OCI-LY1 (cell line): ENCODE measurements around the gene MYCL.

Experiments
- H2AFZ ChIP-seq: fragments of 200-600 bp; sonication (generic), shearing (Covaris generic); 2 replicates; pipeline ENCODE4 v1.6.0; 2014; ENCODE audit warnings: antibody characterized with exemption, mild to moderate bottlenecking, low read length
- H3F3A ChIP-seq: fragments of 200-600 bp; sonication (generic), shearing (Covaris generic); 2 replicates; pipeline ENCODE4 v1.6.0; 2014; ENCODE audit warnings: mild to moderate bottlenecking, antibody characterized with exemption, low read length, moderate library complexity; ENCODE audit not compliant: insufficient read depth
- H3K27ac ChIP-seq: fragments of 200-600 bp; sonication (generic); 2 replicates; pipeline ENCODE4 v1.5.1; 2014; ENCODE audit warnings: low read length, mixed run types, mild to moderate bottlenecking, low read depth; ENCODE audit not compliant: poor library complexity, severe bottlenecking
- H3K27me3 ChIP-seq: fragments of 200-600 bp; sonication (generic); 2 replicates; pipeline ENCODE4 v1.6.0; 2014; ENCODE audit warnings: antibody characterized with exemption, mild to moderate bottlenecking, low read length, moderate library complexity; ENCODE audit not compliant: insufficient read depth
- H3K36me3 ChIP-seq: fragments of 200-600 bp; sonication (generic); 2 replicates; pipeline ENCODE4 v1.6.1; 2014; ENCODE audit warnings: mild to moderate bottlenecking, antibody characterized with exemption, low read length, moderate library complexity, mixed read lengths; ENCODE audit not compliant: insufficient read depth
- H3K4me1 ChIP-seq: fragments of 200-600 bp; sonication (generic); 2 replicates; pipeline ENCODE4 v1.5.1; 2014; ENCODE audit warnings: mild to moderate bottlenecking, low read length, moderate library complexity; ENCODE audit not compliant: insufficient read depth, severe bottlenecking
- H3K4me2 ChIP-seq: fragments of 200-600 bp; sonication (generic), shearing (Covaris generic); 2 replicates; pipeline ENCODE4 v1.6.1; 2014; ENCODE audit warnings: low read length
- H3K4me3 ChIP-seq: fragments of 200-600 bp; sonication (generic); 2 replicates; pipeline ENCODE4 v1.5.1; 2014; ENCODE audit warnings: low read length, low read depth, mild to moderate bottlenecking, mixed read lengths; ENCODE audit not compliant: poor library complexity, severe bottlenecking
- H3K79me2 ChIP-seq: fragments of 200-600 bp; shearing (Covaris generic); 2 replicates; pipeline ENCODE4 v1.6.1; 2016; ENCODE audit warnings: mixed run types, low read length, mixed read lengths; ENCODE audit not compliant: insufficient read depth
- H3K9ac ChIP-seq: fragments of 200-600 bp; sonication (generic), shearing (Covaris generic); 2 replicates; pipeline ENCODE4 v1.6.1; 2014; ENCODE audit warnings: mild to moderate bottlenecking, low read length, mixed read lengths
- H3K9me2 ChIP-seq: fragments of 200-600 bp; sonication (generic), shearing (Covaris generic); 2 replicates; pipeline ENCODE4 v1.6.1; 2014; ENCODE audit warnings: low read depth, mild to moderate bottlenecking, low read length, mixed read lengths
- H3K9me3 ChIP-seq: fragments of 200-600 bp; shearing (Covaris generic); 2 replicates; pipeline ENCODE4 v1.6.1; 2014; ENCODE audit warnings: low read length, mixed read lengths
- H4K20me1 ChIP-seq: fragments of 200-600 bp; sonication (generic), shearing (Covaris generic); 2 replicates; pipeline ENCODE4 v1.6.0; 2016; ENCODE audit warnings: mild to moderate bottlenecking, low read length; ENCODE audit not compliant: insufficient read depth
- EZH2 ChIP-seq: fragments of 200-600 bp; sonication (generic), shearing (Covaris generic); IDR thresholded peaks from 2 replicates; pipeline ENCODE4 v1.8.0; 2017; ENCODE audit warnings: borderline replicate concordance, mixed run types, mild to moderate bottlenecking, antibody characterized with exemption, low read length, moderate library complexity, mixed read lengths
- TF ChIP-seq, protein P1 (sequence below): fragments of 200-600 bp; sonication (generic), shearing (Covaris generic); IDR thresholded peaks from 2 replicates; pipeline ENCODE4 v1.5.1; 2017; ENCODE audit warnings: mild to moderate bottlenecking, antibody characterized with exemption, low read length, moderate library complexity, mixed read lengths

Gene MYCL

DNA sequence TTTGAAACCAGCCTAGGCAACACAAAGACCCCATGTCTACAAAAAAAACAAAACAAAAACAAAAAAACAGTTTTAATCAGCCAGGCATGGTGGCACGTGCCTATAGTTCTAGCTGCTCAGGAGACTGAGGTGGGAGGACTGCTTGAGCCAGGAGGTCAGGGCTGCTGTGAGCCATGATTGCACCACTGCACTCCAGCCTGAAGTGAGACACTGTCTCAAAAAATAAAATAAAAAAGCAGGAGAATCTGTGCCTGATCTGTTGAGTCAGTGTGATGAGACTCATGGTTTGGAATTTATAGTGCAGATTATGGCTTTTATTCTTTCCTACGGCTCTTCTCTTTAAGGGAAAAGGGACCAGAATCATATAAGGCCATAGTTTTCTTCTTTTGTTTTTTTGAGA is 35.0 kb downstream of the MYCL start:
- H3K27ac ChIP-seq: no peak overlapping the region
- H3K79me2 ChIP-seq: peaks cover 28% of the 10 kb centered on the region
- H2AFZ ChIP-seq: no peak overlapping the region
- no peaks in the 10 kb centered on the region for H3K27me3 ChIP-seq
- peaks cover 32% of the 10 kb centered on the region for H3K36me3 ChIP-seq
- no peak overlapping the region for H3K9ac ChIP-seq
- H3K9me3 ChIP-seq: 0 out of 2 replicates have a peak, but pooled peaks cover 3% of the 10 kb centered on the region
- H3K4me3 ChIP-seq: no peak overlapping the region
- no peak overlapping the region for H3K4me2 ChIP-seq
- TF ChIP-seq EZH2: no peak
- TF ChIP-seq, protein P1, sequence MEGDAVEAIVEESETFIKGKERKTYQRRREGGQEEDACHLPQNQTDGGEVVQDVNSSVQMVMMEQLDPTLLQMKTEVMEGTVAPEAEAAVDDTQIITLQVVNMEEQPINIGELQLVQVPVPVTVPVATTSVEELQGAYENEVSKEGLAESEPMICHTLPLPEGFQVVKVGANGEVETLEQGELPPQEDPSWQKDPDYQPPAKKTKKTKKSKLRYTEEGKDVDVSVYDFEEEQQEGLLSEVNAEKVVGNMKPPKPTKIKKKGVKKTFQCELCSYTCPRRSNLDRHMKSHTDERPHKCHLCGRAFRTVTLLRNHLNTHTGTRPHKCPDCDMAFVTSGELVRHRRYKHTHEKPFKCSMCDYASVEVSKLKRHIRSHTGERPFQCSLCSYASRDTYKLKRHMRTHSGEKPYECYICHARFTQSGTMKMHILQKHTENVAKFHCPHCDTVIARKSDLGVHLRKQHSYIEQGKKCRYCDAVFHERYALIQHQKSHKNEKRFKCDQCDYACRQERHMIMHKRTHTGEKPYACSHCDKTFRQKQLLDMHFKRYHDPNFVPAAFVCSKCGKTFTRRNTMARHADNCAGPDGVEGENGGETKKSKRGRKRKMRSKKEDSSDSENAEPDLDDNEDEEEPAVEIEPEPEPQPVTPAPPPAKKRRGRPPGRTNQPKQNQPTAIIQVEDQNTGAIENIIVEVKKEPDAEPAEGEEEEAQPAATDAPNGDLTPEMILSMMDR: no peak
- no peaks in the 10 kb centered on the region for H3F3A ChIP-seq
- no peaks in the 10 kb centered on the region for H3K4me1 ChIP-seq
- no peaks in the 10 kb centered on the region for H4K20me1 ChIP-seq
- H3K9me2 ChIP-seq: no peaks in the 10 kb centered on the region

DNA sequence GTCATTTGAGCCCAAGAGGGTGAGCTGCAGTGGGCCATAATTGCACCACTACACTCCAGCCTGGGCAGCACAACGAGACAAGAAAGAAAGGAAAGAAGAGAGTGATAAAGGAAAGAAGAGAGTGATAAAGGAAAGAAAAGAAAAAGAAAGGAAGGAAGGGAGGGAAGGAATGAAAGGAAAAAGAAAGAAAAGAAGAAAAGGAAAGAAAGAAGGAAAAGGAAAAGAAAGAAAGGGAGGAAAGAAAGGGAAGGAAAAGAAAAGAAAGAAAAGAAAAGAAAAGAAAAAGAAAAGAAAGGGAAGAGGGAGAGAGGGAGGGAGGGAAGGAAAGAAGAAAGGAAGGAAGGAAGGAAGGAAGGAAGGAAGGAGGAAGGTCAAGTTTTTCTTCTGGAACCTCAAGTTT is 36.0 kb downstream of the MYCL start:
- H3K4me3 ChIP-seq: no peak overlapping the region
- no peaks in the 10 kb centered on the region for H3K9me3 ChIP-seq
- H3K4me2 ChIP-seq: no peak overlapping the region
- no peaks in the 10 kb centered on the region for H3K9me2 ChIP-seq
- peaks cover 26% of the 10 kb centered on the region for H3K79me2 ChIP-seq
- no peak overlapping the region for H3K27ac ChIP-seq
- H4K20me1 ChIP-seq: no peaks in the 10 kb centered on the region
- no peaks in the 10 kb centered on the region for H3K27me3 ChIP-seq
- H2AFZ ChIP-seq: no peak overlapping the region
- H3K9ac ChIP-seq: no peak overlapping the region
- peaks cover 31% of the 10 kb centered on the region for H3K36me3 ChIP-seq
- no peak for TF ChIP-seq EZH2
- TF ChIP-seq, protein P1: no peak
- no peaks in the 10 kb centered on the region for H3F3A ChIP-seq
- H3K4me1 ChIP-seq: no peaks in the 10 kb centered on the region

DNA sequence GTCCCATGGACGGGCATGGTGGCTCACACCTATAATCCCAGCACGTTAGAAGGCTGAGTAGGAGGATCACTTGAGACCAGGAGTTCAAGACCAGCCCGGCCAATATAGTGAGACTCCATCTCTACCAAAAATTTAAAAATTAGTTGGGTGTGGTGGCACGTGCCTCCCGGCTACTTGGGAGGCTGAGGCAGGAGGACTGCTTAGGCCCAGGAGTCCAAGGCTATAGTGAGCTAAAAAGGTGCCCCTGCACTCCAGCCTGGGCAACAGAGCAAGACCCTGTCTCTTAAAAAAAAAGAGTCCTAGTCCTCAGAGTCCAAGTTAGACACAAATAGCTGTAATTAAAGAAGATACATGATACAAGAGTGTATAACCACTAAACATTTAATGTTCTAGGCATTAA is 38.5 kb downstream of the MYCL start:
- H3K27me3 ChIP-seq: no peaks in the 10 kb centered on the region
- H3K9me3 ChIP-seq: no peaks in the 10 kb centered on the region
- no peaks in the 10 kb centered on the region for H4K20me1 ChIP-seq
- H3K36me3 ChIP-seq: peaks cover 27% of the 10 kb centered on the region
- H3K4me2 ChIP-seq: no peak overlapping the region
- H3K4me3 ChIP-seq: no peak overlapping the region
- H3K79me2 ChIP-seq: peaks cover 35% of the 10 kb centered on the region
- no peaks in the 10 kb centered on the region for H3K4me1 ChIP-seq
- no peak overlapping the region for H3K27ac ChIP-seq
- H3F3A ChIP-seq: no peaks in the 10 kb centered on the region
- no peak overlapping the region for H2AFZ ChIP-seq
- H3K9me2 ChIP-seq: no peaks in the 10 kb centered on the region
- TF ChIP-seq EZH2: no peak
- TF ChIP-seq, protein P1: no peak
- H3K9ac ChIP-seq: no peak overlapping the region
